ENCODE data around the gene FBLL1.

- no peak for TF ChIP-seq NFIC (IDR thresholded peaks at IDR 0.05)
- no peak for TF ChIP-seq FOXM1 (IDR thresholded peaks at IDR 0.05; ENCODE audit: borderline replicate concordance, low read depth)
- TF ChIP-seq ZBTB7A (IDR thresholded peaks at IDR 0.05; ENCODE audit: low read depth), result no peak
These were observed 21.6 kb downstream of the FBLL1 start for GRCh38 chr5:168550656-168551055.

All from Ishikawa (cell line).